Hindlimb muscle (tissue), 1 donor: ENCODE data around the gene KCNJ4. TPM values are rescaled to one million over a fixed set of nuclear protein-coding genes. Genes with fewer than 3 reads are reported as not detected.
"Not testable (repeated sequence)": the region's sequence is repeated elsewhere in the genome, so short reads cannot be mapped to it uniquely, and the experiment has no call there.

Experiments
- DNase-seq: peaks from one replicate; pipeline ENCODE4 v3.0.0-alpha.2; 2013
- polyA plus RNA-seq: library from polyadenylated mRNA; unstranded; fragments of 120-200 nt; gene quantifications from one replicate; pipeline ENCODE4 v1.2.1, GENCODE V29; 2013; ENCODE audit not compliant: insufficient read length

Gene KCNJ4
- polyA plus RNA-seq, 1 donor = 1.6 TPM

- DNase-seq = not testable (repeated sequence)
Observed at GRCh38 chr22:38470179-38470578, 15.2 kb upstream of the KCNJ4 start.

GRCh38 chr22:38469306-38469781, 14.3 kb upstream of the KCNJ4 start:
- no peak for DNase-seq

GRCh38 chr22:38468443-38469305, 13.7 kb upstream of the KCNJ4 start:
- peak; percentile 34 for DNase-seq

- DNase-seq = peak; percentile 77
Observed at GRCh38 chr22:38467904-38468442, 13.0 kb upstream of the KCNJ4 start, which contains the start of gene KDELR3. Gene KDELR3 (plus strand): TSS chr22:38468096. CDS start chr22:38468234, 138 bp downstream.

- no peak for DNase-seq
Observed at GRCh38 chr22:38467438-38467903, 12.5 kb upstream of the KCNJ4 start.

- no peak for DNase-seq
Observed at GRCh38 chr22:38465673-38466490, 10.9 kb upstream of the KCNJ4 start.

- DNase-seq = no peak
Observed at GRCh38 chr22:38464992-38465672, 10.1 kb upstream of the KCNJ4 start.

- no peak for DNase-seq
Observed at GRCh38 chr22:38462960-38463784, 8.2 kb upstream of the KCNJ4 start.

GRCh38 chr22:38461414-38462081, 6.5 kb upstream of the KCNJ4 start:
- peak; percentile 86 for DNase-seq

- no peak for DNase-seq
Observed at GRCh38 chr22:38461057-38461413, 6.0 kb upstream of the KCNJ4 start.

GRCh38 chr22:38460426-38460840, 5.4 kb upstream of the KCNJ4 start:
- DNase-seq = no peak

- no peak for DNase-seq
Observed at GRCh38 chr22:38456841-38457699, 2.1 kb upstream of the KCNJ4 start.

- no peak for DNase-seq
Observed at GRCh38 chr22:38456272-38456835, 1.4 kb upstream of the KCNJ4 start.

- DNase-seq = peak; percentile 60
Observed at GRCh38 chr22:38455530-38456271, 702 bp upstream of the KCNJ4 start.

GRCh38 chr22:38454353-38455075, 485 bp downstream of the KCNJ4 start:
- no peak for DNase-seq

- no peak for DNase-seq
Observed at GRCh38 chr22:38453996-38454352, 1.0 kb downstream of the KCNJ4 start.

GRCh38 chr22:38453066-38453672, 1.8 kb downstream of the KCNJ4 start:
- no peak for DNase-seq
